ENCODE data around the gene SLC1A3.
"Not testable (repeated sequence)": the region's sequence is repeated elsewhere in the genome, so short reads cannot be mapped to it uniquely, and the experiment has no call there.

Gene SLC1A3

GRCh38 chr5:36631620-36632362 lies 25.4 kb downstream of the SLC1A3 start:
- no peak for DNase-seq

- DNase-seq = no peak
Measured at GRCh38 chr5:36632363-36632664, 25.9 kb downstream of the SLC1A3 start.

GRCh38 chr5:36635721-36636390 lies 29.4 kb downstream of the SLC1A3 start:
- DNase-seq = no peak

- DNase-seq = no peak
Measured at GRCh38 chr5:36637101-36637500, 30.7 kb downstream of the SLC1A3 start.

- DNase-seq = no peak
Measured at GRCh38 chr5:36637516-36637915, 31.1 kb downstream of the SLC1A3 start.

- no peak for DNase-seq
Measured at GRCh38 chr5:36638056-36638455, 31.6 kb downstream of the SLC1A3 start.

GRCh38 chr5:36640949-36641348 lies 34.5 kb downstream of the SLC1A3 start:
- DNase-seq = no peak

- no peak for DNase-seq
Measured at GRCh38 chr5:36641431-36641830, 35.0 kb downstream of the SLC1A3 start.

- DNase-seq = no peak
Measured at GRCh38 chr5:36642089-36642488, 35.7 kb downstream of the SLC1A3 start.

- no peak for DNase-seq
Measured at GRCh38 chr5:36643162-36643561, 36.8 kb downstream of the SLC1A3 start.

- not testable (repeated sequence) for DNase-seq
Measured at GRCh38 chr5:36643841-36644240, 37.4 kb downstream of the SLC1A3 start.

GRCh38 chr5:36644727-36645126 lies 38.3 kb downstream of the SLC1A3 start:
- DNase-seq = no peak

GRCh38 chr5:36646100-36646499 lies 39.7 kb downstream of the SLC1A3 start:
- DNase-seq = no peak

GRCh38 chr5:36646507-36647023 lies 40.2 kb downstream of the SLC1A3 start:
- DNase-seq = no peak

GRCh38 chr5:36647046-36647445 lies 40.6 kb downstream of the SLC1A3 start:
- DNase-seq = no peak

- no peak for DNase-seq
Measured at GRCh38 chr5:36648426-36648825, 42.0 kb downstream of the SLC1A3 start.

GRCh38 chr5:36651761-36652685 lies 45.6 kb downstream of the SLC1A3 start:
- no peak for DNase-seq

- DNase-seq = no peak
Measured at GRCh38 chr5:36653044-36653705, 46.8 kb downstream of the SLC1A3 start.

GRCh38 chr5:36654564-36654963 lies 48.2 kb downstream of the SLC1A3 start:
- no peak for DNase-seq

- DNase-seq = no peak
Measured at GRCh38 chr5:36655161-36655560, 48.8 kb downstream of the SLC1A3 start.

GRCh38 chr5:36656556-36656955 lies 50.1 kb downstream of the SLC1A3 start:
- no peak for DNase-seq

- no peak for DNase-seq
Measured at GRCh38 chr5:36657563-36657995, 51.2 kb downstream of the SLC1A3 start.

All from activated CD4-positive, alpha-beta T cell treated with anti-CD3 and anti-CD28 coated beads, Interleukin-2, amount 50 U/mL, for 1 hour (primary cell).